ENCODE measurements around the gene LEKR1. TPM values are rescaled to one million over a fixed set of nuclear protein-coding genes. Genes with fewer than 3 reads are reported as not detected.

Gene LEKR1
- total and polyA plus RNA-seq, 8 donors: 0.76 to 3.8 (median 2.1) TPM

DNA sequence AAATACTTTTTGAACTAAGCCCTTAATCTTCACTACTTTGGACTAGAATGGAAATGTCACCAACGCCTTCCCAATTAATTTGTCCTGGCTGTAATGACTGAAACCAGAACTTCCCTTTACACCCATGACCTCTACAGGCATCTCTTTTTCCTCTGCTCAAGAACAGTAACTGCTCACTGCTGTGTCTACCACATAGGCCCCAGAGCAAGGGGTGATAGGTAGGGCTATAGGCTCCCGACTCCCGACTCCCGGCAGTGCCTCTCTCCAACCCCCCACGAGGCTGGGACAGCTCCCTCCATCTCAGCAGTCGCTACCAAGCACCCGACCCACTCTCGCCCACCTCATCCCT lies 384 bp upstream of the LEKR1 start:
- TF ChIP-seq, protein P1, sequence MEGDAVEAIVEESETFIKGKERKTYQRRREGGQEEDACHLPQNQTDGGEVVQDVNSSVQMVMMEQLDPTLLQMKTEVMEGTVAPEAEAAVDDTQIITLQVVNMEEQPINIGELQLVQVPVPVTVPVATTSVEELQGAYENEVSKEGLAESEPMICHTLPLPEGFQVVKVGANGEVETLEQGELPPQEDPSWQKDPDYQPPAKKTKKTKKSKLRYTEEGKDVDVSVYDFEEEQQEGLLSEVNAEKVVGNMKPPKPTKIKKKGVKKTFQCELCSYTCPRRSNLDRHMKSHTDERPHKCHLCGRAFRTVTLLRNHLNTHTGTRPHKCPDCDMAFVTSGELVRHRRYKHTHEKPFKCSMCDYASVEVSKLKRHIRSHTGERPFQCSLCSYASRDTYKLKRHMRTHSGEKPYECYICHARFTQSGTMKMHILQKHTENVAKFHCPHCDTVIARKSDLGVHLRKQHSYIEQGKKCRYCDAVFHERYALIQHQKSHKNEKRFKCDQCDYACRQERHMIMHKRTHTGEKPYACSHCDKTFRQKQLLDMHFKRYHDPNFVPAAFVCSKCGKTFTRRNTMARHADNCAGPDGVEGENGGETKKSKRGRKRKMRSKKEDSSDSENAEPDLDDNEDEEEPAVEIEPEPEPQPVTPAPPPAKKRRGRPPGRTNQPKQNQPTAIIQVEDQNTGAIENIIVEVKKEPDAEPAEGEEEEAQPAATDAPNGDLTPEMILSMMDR (IDR thresholded peaks at IDR 0.05): no peak
- ATAC-seq: peak; percentile 72
- Histone ChIP-seq H3K27ac (peak overlapping the region; percentile 92 to 94), H3K4me1 (peaks cover 3 to 8% of the 10 kb centered on the region in 2 donors), H3K4me3 (peak overlapping the region; percentile 66 to 69), H3K27me3 (no peaks in the 10 kb centered on the region), H3K36me3 (no peaks in the 10 kb centered on the region), H3K9me3 (no peaks in the 10 kb centered on the region)
- intact Hi-C loops (cut with DNase I): loop anchor here in 1 of 2 donors (5.0 kb wide), 1 partner anchor 312 kb away; no protein-coding TSS in a partner anchor
- no peak for DNase-seq

DNA sequence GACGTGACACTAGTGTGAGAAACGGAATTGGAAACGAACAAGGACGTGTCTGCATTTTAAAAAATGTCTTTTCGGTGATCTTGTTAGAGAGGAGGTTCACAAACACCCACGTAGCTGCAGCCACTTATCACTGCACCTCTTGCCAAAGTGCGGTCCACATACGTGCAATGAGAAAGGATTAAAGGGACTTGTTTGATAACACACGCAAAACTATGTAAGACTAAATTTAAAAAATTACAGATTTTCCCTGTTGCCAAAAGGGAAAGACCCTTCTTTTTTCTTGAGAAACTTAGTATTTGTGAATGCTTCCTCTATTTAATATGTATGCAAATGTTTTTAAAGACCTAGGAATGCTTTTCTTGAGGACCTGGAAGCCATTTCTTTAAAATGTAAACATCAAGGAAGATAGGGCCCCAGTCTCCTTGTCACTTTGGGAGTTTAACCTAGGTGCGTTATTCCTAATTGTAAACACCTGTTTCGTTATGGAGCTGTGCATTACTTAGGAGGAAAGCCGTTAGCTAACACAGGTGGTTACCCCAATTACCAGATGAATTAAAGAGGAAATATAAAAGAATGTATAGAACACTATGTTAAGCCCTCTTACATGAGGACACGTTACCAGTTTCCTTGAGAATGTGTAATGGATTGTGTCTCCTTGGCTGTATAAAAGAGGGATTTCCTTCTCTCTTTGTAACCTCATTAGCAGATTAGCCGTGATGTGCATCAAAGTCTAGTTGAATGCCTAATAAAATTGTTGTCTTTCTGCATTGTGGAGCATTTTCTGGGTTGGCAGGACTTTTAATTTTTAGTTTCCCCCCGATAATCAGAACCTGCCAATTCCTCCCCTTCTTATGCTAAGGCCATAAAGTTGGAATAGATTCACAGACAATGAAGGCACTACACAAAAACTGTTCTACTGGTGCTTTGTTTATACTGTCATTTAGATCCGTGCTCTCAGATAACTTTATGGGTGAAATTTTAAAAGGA lies 1.0 kb downstream of the LEKR1 start:
- peak in 1 of 4 donors; percentile 63 for DNase-seq

DNA sequence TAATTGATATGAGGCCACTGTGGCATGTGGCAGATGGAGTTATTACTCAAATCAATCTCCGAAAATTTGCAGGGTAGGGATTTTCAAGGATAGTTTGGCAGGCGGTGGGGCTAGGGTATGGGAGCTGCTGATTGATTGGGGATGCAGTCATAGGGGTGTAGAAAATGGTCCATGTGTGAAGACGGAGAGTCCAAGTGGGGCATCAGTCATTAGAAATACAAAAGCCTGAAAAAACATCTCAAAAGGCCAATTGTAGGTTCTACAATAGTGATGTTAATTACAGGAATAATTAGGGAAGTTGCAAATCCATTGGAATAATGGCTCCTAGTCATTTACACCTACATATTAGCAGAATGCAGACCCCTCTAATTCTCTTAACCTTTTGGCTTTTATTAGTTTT lies 4.9 kb downstream of the LEKR1 start:
- DNase-seq (no peak), ATAC-seq (no peak)
- no peak overlapping the region for H3K27ac ChIP-seq
- TF ChIP-seq, protein P1 (IDR thresholded peaks at IDR 0.05): no peak
- no peaks in the 10 kb centered on the region for H3K9me3 ChIP-seq
- H3K4me1 ChIP-seq: peaks cover 0 to 8% of the 10 kb centered on the region in 2 donors
- H3K27me3 ChIP-seq: no peaks in the 10 kb centered on the region
- H3K4me3 ChIP-seq: no peak overlapping the region
- H3K36me3 ChIP-seq: no peaks in the 10 kb centered on the region
- intact Hi-C loops (cut with DNase I): no loop called here

More for the DNA sequence above, 1.0 kb downstream of the LEKR1 start:
- intact Hi-C loops (cut with DNase I): loop anchor here in 1 of 2 donors (5.0 kb wide), 1 partner anchor 310 kb away; no protein-coding TSS in a partner anchor
- Histone ChIP-seq H3K36me3 (no peaks in the 10 kb centered on the region), H3K9me3 (no peaks in the 10 kb centered on the region), H3K4me1 (peaks cover 0 to 8% of the 10 kb centered on the region in 2 donors), H3K27me3 (no peaks in the 10 kb centered on the region), H3K27ac (peak overlapping the region; percentile 92 to 94), H3K4me3 (peak overlapping the region; percentile 66 to 69)
- TF ChIP-seq, protein P1 (IDR thresholded peaks at IDR 0.05): no peak
- no peak for ATAC-seq

DNA sequence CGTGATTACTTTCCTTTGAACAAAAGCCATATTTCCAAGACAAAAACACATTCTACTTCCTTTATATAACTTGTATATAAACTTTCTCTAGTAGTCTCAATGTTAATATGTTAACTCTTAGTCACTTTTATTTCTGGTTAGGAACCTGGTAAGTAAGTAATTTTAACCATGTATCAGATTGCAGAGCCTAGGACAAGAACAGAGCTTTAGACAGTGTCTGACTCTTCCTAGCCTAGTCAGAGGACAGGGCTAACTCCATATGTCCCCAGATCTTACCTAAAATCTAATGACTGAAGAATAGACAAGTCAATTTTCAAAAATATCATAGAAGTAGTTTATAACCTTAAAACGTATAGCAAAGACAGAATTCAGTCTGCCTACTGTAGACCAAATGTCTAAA lies 8.3 kb downstream of the LEKR1 start:
- TF ChIP-seq, protein P1 (IDR thresholded peaks at IDR 0.05): no peak
- H3K27me3 ChIP-seq: no peaks in the 10 kb centered on the region
- DNase-seq (no peak), ATAC-seq (no peak)
- H3K27ac ChIP-seq: no peak overlapping the region
- no peaks in the 10 kb centered on the region for H3K4me1 ChIP-seq
- no peaks in the 10 kb centered on the region for H3K36me3 ChIP-seq
- H3K9me3 ChIP-seq: no peaks in the 10 kb centered on the region
- H3K4me3 ChIP-seq: no peak overlapping the region
- intact Hi-C loops (cut with DNase I): no loop called here

DNA sequence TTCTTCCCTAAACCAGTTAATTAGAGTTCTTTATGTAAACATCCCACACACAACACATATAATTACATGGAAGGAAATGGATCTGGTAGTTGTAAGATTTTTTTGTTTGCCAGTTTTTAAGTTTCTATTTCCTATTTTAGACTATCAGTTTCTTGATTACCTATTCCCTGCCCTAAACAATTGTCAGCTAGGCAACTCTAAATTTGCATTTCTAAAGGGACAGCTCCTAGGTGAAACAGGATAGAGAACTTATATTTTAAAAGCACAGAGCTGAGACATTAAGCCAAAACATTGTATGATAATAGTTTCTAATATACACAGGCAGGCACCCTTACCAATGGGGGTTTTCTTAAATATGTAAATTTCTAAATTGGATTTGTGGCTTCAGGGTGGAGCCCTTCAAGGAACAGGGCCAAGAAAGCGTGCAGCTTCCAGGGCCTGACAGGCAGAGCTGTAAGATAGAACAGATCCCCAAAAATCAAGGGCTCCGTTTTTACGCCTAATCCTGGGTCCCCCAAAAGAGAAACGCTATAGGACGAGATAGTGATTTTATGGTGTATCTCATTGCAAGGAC lies 8.9 kb downstream of the LEKR1 start:
- Histone ChIP-seq H3K4me1 (no peaks in the 10 kb centered on the region), H3K9me3 (no peaks in the 10 kb centered on the region), H3K27ac (no peak overlapping the region), H3K27me3 (no peaks in the 10 kb centered on the region), H3K36me3 (no peaks in the 10 kb centered on the region), H3K4me3 (no peak overlapping the region)
- TF ChIP-seq, protein P1 (IDR thresholded peaks at IDR 0.05): no peak
- intact Hi-C loops (cut with DNase I): no loop called here
- no peak for ATAC-seq
- DNase-seq: no peak

Data from left lung (tissue), 10 donors.